HepG2 (cell line): ENCODE results near the gene SNX3. TPM values are rescaled to one million over a fixed set of nuclear protein-coding genes. Genes with fewer than 3 reads are reported as not detected.

Source experiments
- ATAC-seq: fragments of 200-7000 bp; cut with Tn5 transposase; 3 replicates; pipeline ENCODE4 v1.9.1; 2020; ENCODE audit warnings: mild to moderate bottlenecking, moderate library complexity
- BruUV-seq: library from RNA; stranded (reverse); fragments of 400-500 nt; replicated peaks from 2 replicates; lab custom pipeline; 2021; lab: Mats Ljungman, UMichigan
- CTCF ChIA-PET: fragments of 300-600 bp; formaldehyde crosslinking; extraction: SDS; loops from one replicate; lab custom pipeline; 2021; ENCODE audit warnings: low total read pairs, inconsistent platforms, low intra/inter-chr PET ratio; lab: Yijun Ruan, JAX
- POLR2A ChIA-PET: fragments of 350-600 bp; sonication (Branson Sonifier 250); formaldehyde crosslinking; loops from one replicate; lab custom pipeline; 2020; ENCODE audit warnings: antibody characterized with exemption, inconsistent platforms; lab: Yijun Ruan, JAX
- DNase-seq: peaks from one replicate; pipeline ENCODE4 v3.0.0-alpha.2; 2015; ENCODE audit warnings: low spot score
- FAIRE-seq: peaks from 3 replicates; lab custom pipeline; 2011; peaks lifted over from hg19 to GRCh38; lab: Jason Lieb, UNC
- H2AFZ ChIP-seq: one replicate; pipeline ENCODE4 v1.6.1; 2011; ENCODE audit warnings: low read length, inconsistent platforms
- H3K27ac ChIP-seq: fragments of 300-600 bp; 3 replicates; pipeline ENCODE4 v1.8.0; 2011; ENCODE audit warnings: mixed run types, mild to moderate bottlenecking, mixed read lengths, low read length, inconsistent platforms; ENCODE audit not compliant: insufficient read depth; ENCODE audit errors: extremely low read length
- H3K27me3 ChIP-seq, 2 experiments: fragments of 200-600 bp in 1 of 2; 2 replicates in 1 of 2; 3 replicates in 1 of 2; pipeline versions ENCODE4 v1.6.0 to v1.8.0; 2011; ENCODE audit warnings: low read length in 2 of 2, mild to moderate bottlenecking in 2 of 2, moderate library complexity in 2 of 2, inconsistent platforms in 1 of 2; ENCODE audit not compliant: insufficient read depth in 2 of 2, control insufficient read depth in 1 of 2
- H3K36me3 ChIP-seq, 2 experiments: fragments of 200-600 bp in 1 of 2; replicated peaks in 1 of 2; 2 replicates in 1 of 2; 3 replicates in 1 of 2; pipeline versions ENCODE4 v1.5.1 to v1.8.0; 2011; ENCODE audit warnings: low read length in 2 of 2, inconsistent platforms in 1 of 2; ENCODE audit not compliant: insufficient read depth in 2 of 2, control insufficient read depth in 1 of 2
- H3K4me1 ChIP-seq: 2 replicates; pipeline ENCODE4 v1.5.1; 2012; ENCODE audit warnings: low read length, inconsistent platforms; ENCODE audit not compliant: insufficient read depth
- H3K4me2 ChIP-seq: 2 replicates; pipeline ENCODE4 v1.6.0; 2011; ENCODE audit warnings: low read depth, low read length, inconsistent platforms
- H3K4me3 ChIP-seq, 3 experiments: fragments of 200-600 bp in 1 of 3; sonication (generic), shearing (Covaris generic) in 1 of 3; replicated peaks in 1 of 3; 2 replicates each; pipeline ENCODE4 v1.5.1; 2011 to 2016; ENCODE audit warnings: low read length in 3 of 3, inconsistent platforms in 2 of 3, low read depth in 2 of 3, mild to moderate bottlenecking in 2 of 3, control low read depth in 1 of 3, mixed read lengths in 1 of 3; ENCODE audit not compliant: insufficient read depth in 1 of 3
- H3K79me2 ChIP-seq: one replicate; pipeline ENCODE4 v1.6.1; 2011; ENCODE audit warnings: low read length, inconsistent platforms; ENCODE audit not compliant: insufficient read depth
- H3K9ac ChIP-seq: 2 replicates; pipeline ENCODE4 v1.6.0; 2011; ENCODE audit warnings: mild to moderate bottlenecking, low read depth, low read length, inconsistent platforms; ENCODE audit not compliant: insufficient read depth
- H3K9me3 ChIP-seq: 2 replicates; pipeline ENCODE4 v1.5.1; 2012; ENCODE audit warnings: mild to moderate bottlenecking, low read length
- H4K20me1 ChIP-seq: 2 replicates; pipeline ENCODE4 v1.6.0; 2011; ENCODE audit warnings: inconsistent platforms, mild to moderate bottlenecking, low read length, moderate library complexity; ENCODE audit not compliant: insufficient read depth
- ATF6 ChIP-seq: sonication (generic); formaldehyde crosslinking; conservative IDR thresholded peaks from 2 replicates; pipeline ENCODE4 v1.4.0; 2020; ENCODE audit warnings: missing genetic modification reagents
- NFE2L1 ChIP-seq: sonication (generic); formaldehyde crosslinking; IDR thresholded peaks from 2 replicates; pipeline ENCODE4 v1.4.0; 2020; ENCODE audit warnings: missing genetic modification reagents, mild to moderate bottlenecking, borderline replicate concordance
- NR2F6 ChIP-seq, 2 experiments: IDR thresholded peaks; 2 replicates each; pipeline ENCODE4 v1.6.1; 2016; ENCODE audit warnings: antibody characterized with exemption in 1 of 2, mild to moderate bottlenecking in 1 of 2
- PITX1 ChIP-seq: sonication (generic); formaldehyde crosslinking; IDR thresholded peaks from 2 replicates; pipeline ENCODE4 v1.5.1; 2020; ENCODE audit warnings: mild to moderate bottlenecking, missing genetic modification reagents
- STAT6 ChIP-seq: sonication (generic); formaldehyde crosslinking; IDR thresholded peaks from 2 replicates; pipeline ENCODE4 v1.4.0; 2020; ENCODE audit warnings: missing genetic modification reagents, mild to moderate bottlenecking, borderline replicate concordance
- TOPORS ChIP-seq: sonication (generic); formaldehyde crosslinking; IDR thresholded peaks from 2 replicates; pipeline ENCODE4 v1.8.0; 2023; ENCODE audit warnings: mild to moderate bottlenecking, missing genetic modification reagents
- TRIM22 ChIP-seq: fragments of 450-650 bp; IDR thresholded peaks from 2 replicates; pipeline ENCODE4 v1.6.1; 2017
- XRCC5 ChIP-seq: fragments of 200-400 bp; formaldehyde crosslinking; optimal IDR thresholded peaks from 2 replicates; pipeline ENCODE3; 2017; ENCODE audit warnings: mild to moderate bottlenecking, low read length
- ZNF101 ChIP-seq: sonication (generic); formaldehyde crosslinking; IDR thresholded peaks from 2 replicates; pipeline ENCODE4 v1.4.0; 2020; ENCODE audit warnings: mild to moderate bottlenecking, low read depth, missing genetic modification reagents, borderline replicate concordance
- ZNF24 ChIP-seq: fragments of 450-650 bp; IDR thresholded peaks from 2 replicates; pipeline ENCODE4 v1.6.1; 2017; ENCODE audit warnings: antibody characterized with exemption, mild to moderate bottlenecking
- ZNF44 ChIP-seq: sonication (generic); formaldehyde crosslinking; IDR thresholded peaks from 2 replicates; pipeline ENCODE4 v1.5.1; 2020; ENCODE audit warnings: mild to moderate bottlenecking, missing genetic modification reagents
- ZNF446 ChIP-seq: sonication (generic); formaldehyde crosslinking; IDR thresholded peaks from 2 replicates; pipeline ENCODE4 v1.5.0; 2020; ENCODE audit warnings: mild to moderate bottlenecking, missing genetic modification reagents
- ZNF549 ChIP-seq: sonication (generic); formaldehyde crosslinking; IDR thresholded peaks from 2 replicates; pipeline ENCODE4 v1.5.0; 2020; ENCODE audit warnings: missing genetic modification reagents
- ZNF609 ChIP-seq: sonication (generic); formaldehyde crosslinking; IDR thresholded peaks from 2 replicates; pipeline ENCODE4 v1.4.0; 2020; ENCODE audit warnings: mild to moderate bottlenecking, missing genetic modification reagents, borderline replicate concordance
- ZNF749 ChIP-seq: sonication (generic); formaldehyde crosslinking; IDR thresholded peaks from 2 replicates; pipeline ENCODE4 v1.8.0; 2022; ENCODE audit warnings: mild to moderate bottlenecking, missing genetic modification reagents, moderate library complexity, borderline replicate concordance
- WGBS: methylation state at CpG from one replicate; pipeline ENCODE4 v1.1.6; 2017; ENCODE audit warnings: low lambda C conversion rate; 5-methylcytosine and 5-hydroxymethylcytosine counted together
- in situ Hi-C: cut with HindIII; loops from 2 replicates; pipeline ENCODE4 v1.10.0; 2017; ENCODE audit warnings: low pct_unique_long_range_greater_than_20kb; ENCODE audit not compliant: extremely low pct_ligation_motif_present
- intact Hi-C: fragments of 100-400 bp; cut with micrococcal nuclease; formaldehyde crosslinking; loops from one replicate; pipeline ENCODE4 v1.10.0; 2022; ENCODE audit not compliant: unreplicated experiment
- polyA plus RNA-seq, 8 experiments: library from polyadenylated mRNA; depleted of rRNA in 3 of 8; stranded (reverse) in 7 of 8; unstranded in 1 of 8; fragments of >200 nt; fragmentation: Illumina TruSeq in 4 of 8; extraction: Trizol in 4 of 8; gene quantifications; 2 replicates each; pipeline versions ENCODE4 v1.2.1 to v1.2.3, GENCODE V29; 2011 to 2016; ENCODE audit warnings: low read depth in 4 of 8, missing spikeins in 1 of 8, mixed read lengths in 1 of 8; ENCODE audit not compliant: insufficient read depth in 1 of 8
- total RNA-seq, 5 experiments: library from RNA; depleted of rRNA; stranded (reverse); fragments of >200 nt; fragmentation: Illumina TruSeq; extraction: Trizol; gene quantifications; 2 replicates each; pipeline ENCODE4 v1.2.3, GENCODE V29; 2016; ENCODE audit warnings: low read depth in 1 of 5

SNX3 gene
- total and polyA plus RNA-seq, 2 of the 13 experiments (the other 11 are each of a cell fraction or from before 2014, with no cell fraction given), result 84.9 to 226 TPM

- H3K27me3 ChIP-seq, result no peaks in the 10 kb centered on the region
- H4K20me1 ChIP-seq, result no peaks in the 10 kb centered on the region
- H3K79me2 ChIP-seq, result peaks cover 36% of the 10 kb centered on the region
- peaks cover 25% of the 10 kb centered on the region for H3K4me1 ChIP-seq
- FAIRE-seq (no peak), ATAC-seq (no peak), DNase-seq (no peak)
- no peak overlapping the region for H2AFZ ChIP-seq
- no peak overlapping the region for H3K27ac ChIP-seq
- H3K9me3 ChIP-seq, result no peaks in the 10 kb centered on the region
- BruUV-seq, result no TSS peak
- peaks cover 3 to 15% of the 10 kb centered on the region in 2 experiments; a peak in 3 of 5 replicates for H3K36me3 ChIP-seq
- H3K9ac ChIP-seq, result no peak overlapping the region
- WGBS, result 100% methylated on average over 2 of the region's 2 CpGs
- no peak for TF ChIP-seq TRIM22
- TF ChIP-seq ATF6 (CRISPR knock-in tag), result no peak
- no peak for TF ChIP-seq PITX1
- TF ChIP-seq ZNF44, result no peak
- TF ChIP-seq TOPORS, result no peak
- TF ChIP-seq NR2F6 (IDR thresholded peaks at IDR 0.05), result no peak
- TF ChIP-seq NR2F6 (CRISPR knock-in tag; IDR thresholded peaks at IDR 0.05), result no peak
- TF ChIP-seq ZNF24, result no peak
- no peak for TF ChIP-seq ZNF609 (CRISPR knock-in tag)
- TF ChIP-seq ZNF101, result no peak
- TF ChIP-seq ZNF549, result no peak
- no peak for TF ChIP-seq XRCC5
- TF ChIP-seq ZNF749 (CRISPR knock-in tag), result no peak
- TF ChIP-seq ZNF446 (CRISPR knock-in tag), result no peak
- TF ChIP-seq NFE2L1 (CRISPR knock-in tag), result no peak
- TF ChIP-seq STAT6 (CRISPR knock-in tag), result no peak
- TF ChIP-seq, all 625 proteins: peak for 0
- POLR2A ChIA-PET, result no interaction called here
- intact Hi-C loops (no loop called here), in situ Hi-C loops (no loop called here)
- Histone ChIP-seq H3K4me2 (no peak overlapping the region), H3K4me3 (no peak overlapping the region)
- CTCF ChIA-PET, result no interaction called here
Measured at GRCh38 chr6:108243836-108244235, 17.0 kb downstream of the SNX3 start.
